Upper lobe of right lung (tissue), 1 donor: ENCODE results near the gene OR10A7. TPM values are rescaled to one million over a fixed set of nuclear protein-coding genes. Genes with fewer than 3 reads are reported as not detected.
"Not testable (repeated sequence)": the region's sequence is repeated elsewhere in the genome, so short reads cannot be mapped to it uniquely, and the experiment has no call there.

Experiments
- ATAC-seq: fragments of 200-7000 bp; cut with Tn5 transposase; one replicate; pipeline ENCODE4 v1.9.1; 2020; ENCODE audit warnings: mild to moderate bottlenecking, moderate library complexity
- DNase-seq: peaks from one replicate; pipeline ENCODE4 v3.0.0-alpha.2; 2020
- H3K27ac ChIP-seq: fragments of 200-600 bp; one replicate; pipeline ENCODE4 v1.8.0; 2022
- H3K27me3 ChIP-seq: fragments of 200-600 bp; one replicate; pipeline ENCODE4 v1.8.0; 2022; ENCODE audit warnings: mild to moderate bottlenecking
- H3K36me3 ChIP-seq: fragments of 200-600 bp; one replicate; pipeline ENCODE4 v1.8.0; 2022
- H3K4me1 ChIP-seq: fragments of 200-600 bp; one replicate; pipeline ENCODE4 v1.8.0; 2022
- H3K4me3 ChIP-seq: fragments of 200-600 bp; one replicate; pipeline ENCODE4 v1.8.0; 2022; ENCODE audit warnings: mild to moderate bottlenecking
- H3K9me3 ChIP-seq: fragments of 200-600 bp; one replicate; pipeline ENCODE4 v1.8.0; 2022
- CTCF ChIP-seq: fragments of 200-600 bp; IDR thresholded peaks from one replicate; pipeline ENCODE4 v1.8.0; 2022; ENCODE audit warnings: antibody characterized with exemption
- intact Hi-C: fragments of 100-400 bp; cut with DNase I; formaldehyde crosslinking; loops from one replicate; pipeline ENCODE4 v1.11.0; 2022
- long read RNA-seq: library from polyadenylated mRNA; unstranded; transcript quantifications from one replicate; pipeline ENCODE4 v2.0.0, GENCODE V29; 2021
- total RNA-seq: library from RNA; stranded (reverse); fragmentation: NEBNext Ultra II Directional; extraction: Animal tissue kit (Norgen Biotek cat#: 25700); gene quantifications from one replicate; pipeline ENCODE4 v1.2.1, GENCODE V29; 2021
- donor health status: DM: no; HTN: yes; CAD: no; lungs with severe emphysema.

OR10A7 gene, protein sequence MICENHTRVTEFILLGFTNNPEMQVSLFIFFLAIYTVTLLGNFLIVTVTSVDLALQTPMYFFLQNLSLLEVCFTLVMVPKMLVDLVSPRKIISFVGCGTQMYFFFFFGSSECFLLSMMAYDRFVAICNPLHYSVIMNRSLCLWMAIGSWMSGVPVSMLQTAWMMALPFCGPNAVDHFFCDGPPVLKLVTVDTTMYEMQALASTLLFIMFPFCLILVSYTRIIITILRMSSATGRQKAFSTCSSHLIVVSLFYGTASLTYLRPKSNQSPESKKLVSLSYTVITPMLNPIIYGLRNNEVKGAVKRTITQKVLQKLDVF
- total RNA-seq, result not detected
- long read RNA-seq, result 0 reads

- H3K4me3 ChIP-seq, result no peak within 1 kb of the TSS
- intact Hi-C loops, result no loop called here
- no peak for DNase-seq
Observed at GRCh38 chr12:55220725-55221124, at the start of gene OR10A7. OR10A7 (plus strand) TSS chr12:55221025; CDS start chr12:55221025, 0 bp downstream.

GRCh38 chr12:55171445-55171844, 49.4 kb upstream of the OR10A7 start:
- no peak overlapping the region for H3K4me3 ChIP-seq
- DNase-seq, result no peak
- no peaks in the 10 kb centered on the region for H3K36me3 ChIP-seq
- H3K9me3 ChIP-seq, result no peaks in the 10 kb centered on the region
- no peak for ATAC-seq
- no peak overlapping the region for H3K27ac ChIP-seq
- no peak for TF ChIP-seq CTCF
- H3K4me1 ChIP-seq, result no peaks in the 10 kb centered on the region
- no peaks in the 10 kb centered on the region for H3K27me3 ChIP-seq
- intact Hi-C loops, result no loop called here

More at GRCh38 chr12:55220725-55221124, at the start of gene OR10A7:
- no peak within 1 kb of the TSS for H3K27ac ChIP-seq
- H3K27me3 ChIP-seq, result no peaks in the 10 kb centered on the region
- H3K36me3 ChIP-seq, result no peaks in the 10 kb centered on the region
- no peaks in the 10 kb centered on the region for H3K9me3 ChIP-seq
- no peaks in the 10 kb centered on the region for H3K4me1 ChIP-seq
- TF ChIP-seq CTCF, result no peak
- ATAC-seq, result no peak

GRCh38 chr12:55171846-55172245, 49.0 kb upstream of the OR10A7 start:
- H3K9me3 ChIP-seq, ATAC-seq, DNase-seq, H3K27ac ChIP-seq, H3K36me3 ChIP-seq, H3K4me1 ChIP-seq, H3K27me3 ChIP-seq, H3K4me3 ChIP-seq, intact Hi-C loops: not testable (repeated sequence)

DNA sequence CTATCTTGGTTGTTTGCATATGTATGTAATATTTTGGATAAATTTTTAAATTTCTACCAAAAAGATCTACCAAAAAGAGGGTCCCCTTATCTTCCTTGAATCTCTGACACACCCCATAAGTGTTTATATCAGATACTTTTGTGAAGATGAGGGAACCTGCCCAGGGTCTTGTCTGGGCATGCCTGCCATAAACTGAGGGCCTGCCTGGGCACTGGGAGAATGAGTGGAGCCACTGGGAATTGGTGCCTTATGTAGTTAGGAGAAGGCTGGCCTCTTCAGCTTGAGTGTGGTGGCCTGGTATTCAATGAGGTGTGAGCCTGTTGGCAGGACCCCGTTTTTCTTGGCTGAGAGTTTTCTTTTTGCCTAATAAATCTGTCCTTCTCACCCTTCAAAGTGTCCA, 48.1 kb upstream of the OR10A7 start:
- no peaks in the 10 kb centered on the region for H3K27me3 ChIP-seq
- ATAC-seq, result no peak
- H3K4me1 ChIP-seq, result no peaks in the 10 kb centered on the region
- no peaks in the 10 kb centered on the region for H3K9me3 ChIP-seq
- H3K27ac ChIP-seq, result no peak overlapping the region
- H3K36me3 ChIP-seq, result no peaks in the 10 kb centered on the region
- intact Hi-C loops, result no loop called here
- no peak overlapping the region for H3K4me3 ChIP-seq
- no peak for TF ChIP-seq CTCF
- no peak for DNase-seq

GRCh38 chr12:55173456-55173855, 47.4 kb upstream of the OR10A7 start:
- ATAC-seq (no peak), DNase-seq (no peak)
- no peaks in the 10 kb centered on the region for H3K9me3 ChIP-seq
- no peak overlapping the region for H3K27ac ChIP-seq
- no peaks in the 10 kb centered on the region for H3K4me1 ChIP-seq
- TF ChIP-seq CTCF, result no peak
- no peaks in the 10 kb centered on the region for H3K36me3 ChIP-seq
- intact Hi-C loops, result no loop called here
- H3K4me3 ChIP-seq, result no peak overlapping the region
- H3K27me3 ChIP-seq, result no peaks in the 10 kb centered on the region

DNA sequence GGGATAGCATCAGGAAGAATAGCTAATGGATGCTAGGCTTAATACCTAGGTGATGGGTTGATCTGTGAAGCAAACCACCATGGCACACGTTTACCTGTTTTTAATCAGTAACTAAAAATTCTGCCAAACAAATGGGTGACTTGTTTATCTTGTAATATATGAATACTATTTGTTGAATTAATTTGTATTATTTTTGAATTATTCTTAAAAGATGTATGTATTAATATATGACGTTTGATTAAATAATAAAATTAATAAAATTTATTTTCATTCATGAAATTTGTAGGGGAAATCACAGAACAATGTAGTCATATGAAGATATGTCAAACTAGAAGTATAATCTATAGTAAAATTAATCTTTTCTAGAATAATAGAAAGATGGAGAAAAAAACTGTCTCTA, 32.3 kb upstream of the OR10A7 start:
- Histone ChIP-seq H3K27ac (no peak overlapping the region), H3K36me3 (no peaks in the 10 kb centered on the region), H3K27me3 (no peaks in the 10 kb centered on the region), H3K4me1 (no peaks in the 10 kb centered on the region), H3K9me3 (no peaks in the 10 kb centered on the region), H3K4me3 (no peak overlapping the region)
- no peak for ATAC-seq
- intact Hi-C loops, result no loop called here
- no peak for TF ChIP-seq CTCF
- no peak for DNase-seq
